ENCODE results near the gene SV2C.

- no peak for TF ChIP-seq POLR2A (IDR thresholded peaks at IDR 0.05)
- TF ChIP-seq CTCF (IDR thresholded peaks at IDR 0.05) = no peak
These were observed 45.0 kb upstream of the SV2C start for GRCh38 chr5:76038212-76038611.
